H4 (cell line): Measurements from ENCODE around the gene SMG5. TPM values are rescaled to one million over a fixed set of nuclear protein-coding genes. Genes with fewer than 3 reads are reported as not detected.

Experiments
- DNase-seq: peaks from one replicate; pipeline ENCODE4 v3.0.0-alpha.2; 2015; ENCODE audit warnings: low spot score
- total RNA-seq: library from RNA; depleted of rRNA; stranded (reverse); fragments of >200 nt; shearing (Covaris generic); gene quantifications from 2 replicates; pipeline ENCODE4 v1.2.3, GENCODE V29; 2014; rRNA removed

SMG5 gene
- total RNA-seq, 1 experiment from 2014 or later: 39.9 TPM

GRCh38 chr1:156214024-156214748 lies 68.4 kb downstream of the SMG5 start:
- DNase-seq: no peak

GRCh38 chr1:156213644-156213966 lies 69.0 kb downstream of the SMG5 start:
- DNase-seq: no peak

- peak; percentile 94 for DNase-seq
Measured at GRCh38 chr1:156212833-156213643, 69.6 kb downstream of the SMG5 start, which contains the start of gene PMF1. PMF1 (plus strand) TSS chr1:156213007; CDS start chr1:156213016, 9 bp downstream.

- no peak for DNase-seq
Measured at GRCh38 chr1:156212130-156212529, 70.5 kb downstream of the SMG5 start.

GRCh38 chr1:156211243-156211642 lies 71.4 kb downstream of the SMG5 start:
- DNase-seq: no peak

- DNase-seq: no peak
Measured at GRCh38 chr1:156204686-156205085, 77.9 kb downstream of the SMG5 start.

GRCh38 chr1:156203331-156203730 lies 79.3 kb downstream of the SMG5 start:
- DNase-seq: no peak

GRCh38 chr1:156200044-156200443 lies 82.6 kb downstream of the SMG5 start:
- DNase-seq: no peak

Other genes with a start within 250 kb of the SMG5 start
- gene UBQLN4, start 229.0 kb downstream of the SMG5 start, total RNA-seq: 23.0 and 24.4 TPM in 2 replicates
- gene LAMTOR2, start 228.0 kb downstream of the SMG5 start, total RNA-seq: 66.7 and 84.8 TPM in 2 replicates
- gene RAB25, start 221.7 kb downstream of the SMG5 start, total RNA-seq: 0.19 TPM in 1 of 2 replicates, not detected in the other
- 2.8 and 4.5 TPM in 2 replicates for gene MEX3A, start 200.4 kb downstream of the SMG5 start, total RNA-seq
- 257 and 363 TPM in 2 replicates for gene LMNA, start 168.1 kb downstream of the SMG5 start, total RNA-seq
- gene SEMA4A, start 129.2 kb downstream of the SMG5 start, total RNA-seq: 0.15 TPM in 1 of 2 replicates, not detected in the other
- 17.7 and 17.8 TPM in 2 replicates for gene SLC25A44, start 88.7 kb downstream of the SMG5 start, total RNA-seq
- gene PMF1, start 69.8 kb downstream of the SMG5 start, total RNA-seq: 68.2 and 79.0 TPM in 2 replicates
- 0.08 TPM in 1 of 2 replicates, not detected in the other for gene BGLAP, start 40.6 kb downstream of the SMG5 start, total RNA-seq
- 0.50 and 1.0 TPM in 2 replicates for gene PAQR6, start 34.8 kb downstream of the SMG5 start, total RNA-seq
- gene TMEM79, start 1.5 kb upstream of the SMG5 start, total RNA-seq: 1.4 and 7.3 TPM in 2 replicates
- gene GLMP, start 12.9 kb upstream of the SMG5 start, total RNA-seq: 81.7 and 84.6 TPM in 2 replicates
- gene VHLL, start 16.5 kb upstream of the SMG5 start, total RNA-seq: not detected in 2 replicates
- 584 and 592 TPM in 2 replicates for gene CCT3, start 55.5 kb upstream of the SMG5 start, total RNA-seq
- gene TSACC, start 55.7 kb upstream of the SMG5 start, total RNA-seq: 0.23 and 0.39 TPM in 2 replicates
- gene RHBG, start 86.4 kb upstream of the SMG5 start, total RNA-seq: 0.06 TPM in 1 of 2 replicates, not detected in the other
- gene MEF2D, start 217.9 kb upstream of the SMG5 start, total RNA-seq: 3.9 and 7.9 TPM in 2 replicates